Spleen (tissue), 7 donors: ENCODE measurements around the gene ZNF677.

Experiments
- POLR2A ChIP-seq, 3 donors: fragments of 450-650 bp; IDR thresholded peaks; one replicate each; pipeline ENCODE4 v1.5.1; 2017; ENCODE audit warnings: antibody characterized with exemption in 3 of 3, mild to moderate bottlenecking in 1 of 3
- POLR2AphosphoS5 ChIP-seq, 3 donors: sonication (generic); formaldehyde crosslinking; IDR thresholded peaks; one replicate each; pipeline ENCODE4 v1.5.1; 2017; ENCODE audit warnings: antibody characterized with exemption in 3 of 3
- TF ChIP-seq, protein P1 (sequence below), 11 experiments: fragments of 200-600 bp in 7 of 11; fragments of 450-650 bp in 4 of 11; sonication (generic) in 4 of 11; IDR thresholded peaks in 8 of 11; conservative IDR thresholded peaks in 3 of 11; 1 replicate in 7 of 11; 2 replicates in 4 of 11; pipeline versions ENCODE4 v1.4.0 to v1.8.0; 2016 to 2021; ENCODE audit warnings: antibody characterized with exemption in 11 of 11, inconsistent platforms in 4 of 11, mild to moderate bottlenecking in 1 of 11
- donor health status: DM: no; HTN: no; CAD: no; lungs with moderate emphysema.
- donor health status: DM: no; HTN: no; CAD: no.
- donor health status: DM: no; HTN: no; CAD: no.

DNA sequence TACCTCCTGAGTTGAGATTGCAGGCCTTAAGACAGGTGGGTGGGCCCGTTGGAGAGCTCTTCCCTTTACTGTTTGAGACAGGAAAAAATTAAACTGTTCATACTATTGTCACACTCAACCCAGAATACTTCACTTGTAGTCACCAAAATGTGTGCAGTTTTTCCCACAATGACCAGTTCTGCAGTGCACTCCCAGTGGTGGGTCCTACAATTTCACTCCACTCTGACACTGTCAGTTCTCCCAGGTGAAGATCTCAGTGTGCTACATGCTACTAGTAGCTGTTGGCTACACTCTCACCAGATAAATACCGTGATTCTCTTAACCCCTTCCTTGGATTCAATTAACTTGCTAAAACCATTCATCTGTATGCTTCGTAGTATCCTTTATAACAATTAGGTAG is 64.4 kb downstream of the ZNF677 start:
- TF ChIP-seq, protein P1, sequence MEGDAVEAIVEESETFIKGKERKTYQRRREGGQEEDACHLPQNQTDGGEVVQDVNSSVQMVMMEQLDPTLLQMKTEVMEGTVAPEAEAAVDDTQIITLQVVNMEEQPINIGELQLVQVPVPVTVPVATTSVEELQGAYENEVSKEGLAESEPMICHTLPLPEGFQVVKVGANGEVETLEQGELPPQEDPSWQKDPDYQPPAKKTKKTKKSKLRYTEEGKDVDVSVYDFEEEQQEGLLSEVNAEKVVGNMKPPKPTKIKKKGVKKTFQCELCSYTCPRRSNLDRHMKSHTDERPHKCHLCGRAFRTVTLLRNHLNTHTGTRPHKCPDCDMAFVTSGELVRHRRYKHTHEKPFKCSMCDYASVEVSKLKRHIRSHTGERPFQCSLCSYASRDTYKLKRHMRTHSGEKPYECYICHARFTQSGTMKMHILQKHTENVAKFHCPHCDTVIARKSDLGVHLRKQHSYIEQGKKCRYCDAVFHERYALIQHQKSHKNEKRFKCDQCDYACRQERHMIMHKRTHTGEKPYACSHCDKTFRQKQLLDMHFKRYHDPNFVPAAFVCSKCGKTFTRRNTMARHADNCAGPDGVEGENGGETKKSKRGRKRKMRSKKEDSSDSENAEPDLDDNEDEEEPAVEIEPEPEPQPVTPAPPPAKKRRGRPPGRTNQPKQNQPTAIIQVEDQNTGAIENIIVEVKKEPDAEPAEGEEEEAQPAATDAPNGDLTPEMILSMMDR (IDR thresholded peaks at IDR 0.05 in 8 of 11, conservative IDR thresholded peaks at IDR 0.05 in 3 of 11): no peak
- TF ChIP-seq POLR2AphosphoS5 (IDR thresholded peaks at IDR 0.05) (no peak), POLR2A (IDR thresholded peaks at IDR 0.05) (no peak)
